ENCODE results near the gene MTHFD1.

DNA sequence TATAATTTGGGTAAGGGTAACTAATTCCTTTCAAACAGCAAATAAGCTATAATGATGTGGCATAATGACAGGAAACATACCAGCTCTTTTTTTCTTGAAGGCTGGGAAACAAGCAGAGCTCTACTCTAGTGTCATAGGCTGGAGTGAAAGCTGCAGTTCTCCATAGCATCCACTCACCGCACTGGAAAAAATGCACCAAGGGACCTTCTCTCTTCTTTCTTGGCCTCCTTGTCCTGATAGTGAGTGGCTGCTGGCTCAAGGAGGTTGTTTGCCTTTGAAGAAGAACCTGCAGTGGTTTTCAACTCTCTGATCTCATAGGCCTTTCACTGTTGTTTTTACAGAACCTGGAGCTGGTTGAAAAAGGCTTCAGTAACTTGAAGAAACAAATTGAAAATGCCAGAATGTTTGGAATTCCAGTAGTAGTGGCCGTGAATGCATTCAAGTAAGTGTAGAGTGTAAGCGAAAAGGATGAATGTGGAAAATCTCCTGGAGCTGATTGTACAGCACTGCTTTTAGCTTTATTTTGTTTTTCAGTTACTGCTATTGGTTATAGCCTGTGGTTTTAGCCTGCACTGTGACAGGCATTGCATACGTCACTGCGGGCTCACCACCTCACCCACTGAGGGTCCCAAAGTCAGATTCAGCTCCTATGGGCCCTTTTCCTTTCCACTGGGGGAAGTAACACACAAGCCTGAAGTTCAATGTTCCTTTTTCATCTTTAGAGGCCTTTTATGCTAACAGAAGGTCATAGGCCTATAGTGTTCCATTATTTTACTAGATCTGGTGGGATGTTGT lies 59.9 kb downstream of the MTHFD1 start:
- TF ChIP-seq ZNF217 (CRISPR knock-in tag; IDR thresholded peaks at IDR 0.05) (no peak), KLF16 (IDR thresholded peaks at IDR 0.05) (no peak), EP300 (IDR thresholded peaks at IDR 0.05; ENCODE audit: low read length) (no peak), MAZ (CRISPR knock-in tag; conservative IDR thresholded peaks at IDR 0.05 in 1 of 2, IDR thresholded peaks at IDR 0.05 in 1 of 2) (no peak), KDM1A (IDR thresholded peaks at IDR 0.05) (no peak), HDAC1 (IDR thresholded peaks at IDR 0.05) (no peak), MCM5 (IDR thresholded peaks at IDR 0.05; ENCODE audit: low read depth) (no peak), MYC (IDR thresholded peaks at IDR 0.05; ENCODE audit: low read depth, low read length) (no peak), MYC (CRISPR knock-in tag; IDR thresholded peaks at IDR 0.05; ENCODE audit: borderline replicate concordance, low read depth) (no peak), CTCF (IDR thresholded peaks at IDR 0.05 in 2 of 3, conservative IDR thresholded peaks at IDR 0.05 in 1 of 3; ENCODE audit: insufficient read depth in 2 of 3, low read depth in 1 of 3, low read length in 3 of 3) (no peak), POLR2A (conservative IDR thresholded peaks at IDR 0.05) (no peak), FIP1L1 (IDR thresholded peaks at IDR 0.05; ENCODE audit: low read depth, low read length, poor library complexity, severe bottlenecking) (no peak), PHF8 (IDR thresholded peaks at IDR 0.05; ENCODE audit: borderline replicate concordance, low read length) (no peak)
